Osteocyte (in vitro differentiated cells): ENCODE results near the gene LSMEM2. TPM values are rescaled to one million over a fixed set of nuclear protein-coding genes. Genes with fewer than 3 reads are reported as not detected.

Experiments
- DNase-seq: peaks from one replicate; pipeline ENCODE4 v3.0.0; 2021; ENCODE audit warnings: mixed read lengths; ENCODE audit not compliant: unreplicated experiment; ENCODE audit errors: extremely low spot score
- H3K27ac Mint-ChIP-seq: one replicate; pipeline ENCODE4 v1.8.0; 2021; ENCODE audit warnings: mild to moderate bottlenecking, mixed read lengths; ENCODE audit not compliant: unreplicated experiment
- H3K27me3 Mint-ChIP-seq: one replicate; pipeline ENCODE4 v1.8.0; 2021; ENCODE audit warnings: mixed read lengths; ENCODE audit not compliant: unreplicated experiment
- H3K36me3 Mint-ChIP-seq: one replicate; pipeline ENCODE4 v1.8.0; 2021; ENCODE audit warnings: mixed read lengths; ENCODE audit not compliant: unreplicated experiment
- H3K4me1 Mint-ChIP-seq: one replicate; pipeline ENCODE4 v1.8.0; 2021; ENCODE audit warnings: mixed read lengths; ENCODE audit not compliant: unreplicated experiment
- H3K4me3 Mint-ChIP-seq: one replicate; pipeline ENCODE4 v1.8.0; 2021; ENCODE audit warnings: mild to moderate bottlenecking, moderate library complexity, mixed read lengths; ENCODE audit not compliant: unreplicated experiment
- H3K9me3 Mint-ChIP-seq: one replicate; pipeline ENCODE4 v1.8.0; 2021; ENCODE audit warnings: mixed read lengths; ENCODE audit not compliant: unreplicated experiment
- CTCF ChIP-seq: fragments of 200-600 bp; sonication (generic); IDR thresholded peaks from 2 replicates; pipeline ENCODE4 v1.5.0; 2021; ENCODE audit warnings: antibody characterized with exemption, mild to moderate bottlenecking, moderate library complexity
- total RNA-seq: library from RNA; stranded (reverse); gene quantifications from 2 replicates; pipeline ENCODE4 v1.2.1, GENCODE V29; 2021

LSMEM2 gene
- total RNA-seq, 1 donor from 2014 or later: not detected

DNA sequence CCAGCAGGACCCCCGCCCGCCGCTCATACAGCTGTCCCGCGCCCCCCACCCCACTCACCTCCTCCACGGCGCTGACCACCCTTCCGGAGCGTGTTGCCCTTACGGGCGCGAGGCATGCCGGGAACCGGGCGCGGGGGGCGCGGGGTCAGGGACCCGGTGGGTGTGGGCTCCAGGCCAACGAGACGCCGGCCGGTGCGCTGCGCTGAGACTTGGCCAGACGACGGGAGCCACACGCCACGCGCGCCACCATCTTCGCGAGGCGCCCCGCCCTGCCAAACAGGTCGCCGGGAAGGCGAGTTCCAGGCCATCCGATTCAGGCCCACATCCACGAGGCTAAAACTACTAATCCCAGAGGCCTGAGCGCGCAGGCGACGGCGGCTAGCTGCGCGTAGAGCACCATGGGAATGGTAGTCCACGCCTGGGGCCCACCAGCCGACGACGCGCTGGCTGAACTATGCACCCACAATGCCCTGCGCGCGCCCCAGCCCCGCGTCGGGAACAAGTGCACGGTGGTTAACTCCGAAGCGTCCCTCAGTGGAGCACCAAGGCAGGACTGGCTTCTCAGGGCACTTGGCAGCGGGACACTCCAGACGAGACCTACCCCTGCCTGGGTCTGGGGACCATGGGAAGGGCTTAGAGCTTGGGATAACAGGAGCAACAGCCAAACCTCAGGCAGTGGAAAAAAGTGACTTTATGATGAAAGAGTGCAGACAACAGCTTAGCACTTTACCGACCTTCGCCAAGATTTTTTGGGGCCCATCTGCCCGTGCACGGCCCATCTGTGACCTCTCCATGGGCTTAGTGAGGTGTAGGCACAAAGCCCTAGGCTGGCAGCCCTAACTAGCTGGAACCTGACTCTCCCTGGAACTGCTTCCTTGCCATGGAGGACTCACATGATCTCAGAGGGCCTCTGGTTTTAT is 13.5 kb downstream of the LSMEM2 start, which contains the start of gene IFRD2:
Gene IFRD2 (minus strand): TSS at position 271 of the 920 bp plus-strand sequence. CDS start 155 bp downstream, at position 116.
- TF ChIP-seq CTCF: no peak
- Mint-ChIP-seq H3K27me3 (no peaks in the 10 kb centered on the region), H3K27ac (peak within 1 kb of the TSS; percentile 98), H3K4me1 (peaks cover 14% of the 10 kb centered on the region), H3K36me3 (peaks cover 3% of the 10 kb centered on the region), H3K9me3 (no peaks in the 10 kb centered on the region), H3K4me3 (peak within 1 kb of the TSS; percentile 73)
- peak; percentile 98 for DNase-seq

- TF ChIP-seq CTCF: no peak
- H3K9me3 Mint-ChIP-seq: no peaks in the 10 kb centered on the region
- H3K4me1 Mint-ChIP-seq: peaks cover 17% of the 10 kb centered on the region
- peak overlapping the region; percentile 73 for H3K4me3 Mint-ChIP-seq
- peaks cover 3% of the 10 kb centered on the region for H3K36me3 Mint-ChIP-seq
- H3K27ac Mint-ChIP-seq: peak overlapping the region; percentile 98
- DNase-seq: no peak
- no peaks in the 10 kb centered on the region for H3K27me3 Mint-ChIP-seq
Measured at GRCh38 chr3:50293079-50293801, 14.4 kb downstream of the LSMEM2 start.

- Mint-ChIP-seq H3K4me1 (peaks cover 21% of the 10 kb centered on the region), H3K36me3 (peaks cover 3% of the 10 kb centered on the region), H3K27ac (no peak overlapping the region), H3K27me3 (no peaks in the 10 kb centered on the region), H3K9me3 (no peaks in the 10 kb centered on the region), H3K4me3 (no peak overlapping the region)
- no peak for TF ChIP-seq CTCF
- no peak for DNase-seq
Measured at GRCh38 chr3:50294089-50294488, 15.2 kb downstream of the LSMEM2 start.

DNA sequence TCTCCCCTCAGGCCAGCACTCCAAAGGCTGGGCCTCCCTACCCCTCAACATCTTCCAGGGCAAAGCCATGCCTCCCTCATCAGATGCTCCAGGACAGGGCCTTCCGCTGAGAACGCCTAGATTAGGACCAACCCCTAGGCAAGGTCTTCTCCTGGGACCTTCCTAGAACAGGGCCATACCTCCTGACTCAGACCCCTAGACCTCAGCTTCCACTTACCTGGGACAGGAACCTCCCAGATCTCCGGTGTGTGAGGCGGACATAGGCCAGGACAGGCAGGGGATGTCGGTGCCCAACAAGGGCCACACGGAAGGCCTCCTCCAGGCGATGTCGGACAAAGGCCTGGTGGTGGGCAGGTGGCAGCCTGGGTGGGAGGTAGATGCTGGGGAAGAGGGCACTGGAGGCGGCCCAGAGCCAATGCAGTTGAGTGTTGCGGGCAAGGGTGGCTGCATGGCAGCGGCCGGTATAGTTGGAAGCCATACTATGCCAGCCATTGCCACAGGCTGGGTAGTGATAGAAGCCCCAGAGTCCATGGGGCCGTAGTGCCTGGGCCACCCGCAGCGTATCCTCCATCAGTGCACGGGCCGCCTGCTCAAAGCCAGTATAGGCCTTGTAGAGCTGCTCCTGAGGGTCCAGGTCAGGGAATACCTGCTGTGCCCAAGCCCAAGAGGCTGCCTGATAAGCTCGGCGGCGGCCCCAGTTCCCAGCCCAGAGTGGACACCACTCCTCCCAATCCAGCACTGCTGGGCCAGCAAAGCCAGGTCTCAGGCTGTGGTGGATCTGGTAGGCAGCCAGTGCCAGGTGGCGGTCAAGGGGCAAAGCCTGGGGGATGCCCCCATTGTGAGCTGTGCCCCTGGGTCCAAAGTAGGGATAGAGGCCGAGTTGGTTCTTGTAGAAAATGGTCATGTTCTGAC is 15.9 kb downstream of the LSMEM2 start:
- H3K36me3 Mint-ChIP-seq: peaks cover 3% of the 10 kb centered on the region
- no peak overlapping the region for H3K27ac Mint-ChIP-seq
- peaks cover 25% of the 10 kb centered on the region for H3K4me1 Mint-ChIP-seq
- no peak overlapping the region for H3K4me3 Mint-ChIP-seq
- H3K9me3 Mint-ChIP-seq: no peaks in the 10 kb centered on the region
- no peak for TF ChIP-seq CTCF
- H3K27me3 Mint-ChIP-seq: no peaks in the 10 kb centered on the region
- no peak for DNase-seq
